Measurements from ENCODE around the gene CEP131. TPM values are rescaled to one million over a fixed set of nuclear protein-coding genes. Genes with fewer than 3 reads are reported as not detected.

Gene CEP131
- total and polyA plus RNA-seq, 2 of the 4 experiments (the other 2 are of a cell fraction): 4.8 to 9.6 TPM

- H3K27me3 ChIP-seq (ENCODE audit: control insufficient read depth, insufficient read depth, low read length): peaks cover 6% of the 10 kb centered on the region; the same call in 1 of the 2 replicates
- POLR2A ChIA-PET (ENCODE audit: unreplicated experiment): no interaction called here
- H3K23ac ChIP-seq (ENCODE audit: low read depth, low read length): no peak overlapping the region
- in situ Hi-C loops (cut with MboI; ENCODE audit: low sequenced_read_pairs) (no loop called here), intact Hi-C loops (cut with micrococcal nuclease) (no loop called here), dilution Hi-C loops (cut with HindIII; ENCODE audit: low sequenced_read_pairs, unreplicated experiment) (no loop called here)
- no peak overlapping the region for H3K4me2 ChIP-seq (ENCODE audit: low read depth, low read length)
- no peaks in the 10 kb centered on the region for H3K4me1 ChIP-seq (ENCODE audit: control insufficient read depth, insufficient read depth, low read length)
- no peak overlapping the region for H3K56ac ChIP-seq (ENCODE audit: extremely low read depth, insufficient read depth, low read length)
- no peak for DNase-seq
- H2BK5ac ChIP-seq (ENCODE audit: low read depth, low read length, poor library complexity, severe bottlenecking): no peak overlapping the region
- no peak overlapping the region for H2AK9ac ChIP-seq (replicated peaks; ENCODE audit: low read depth, low read length, poor library complexity)
- no peak overlapping the region for H3K4ac ChIP-seq (ENCODE audit: low read depth, low read length)
- H3K4me3 ChIP-seq (ENCODE audit: insufficient read depth, low read depth, low read length): no peak overlapping the region
- no peak for TF ChIP-seq POLR2A (IDR thresholded peaks at IDR 0.05; ENCODE audit: low read depth, low read length)
- TF ChIP-seq NFE2L2 (IDR thresholded peaks at IDR 0.05; ENCODE audit: low read depth, low read length): no peak
- no peak for TF ChIP-seq CHD1 (IDR thresholded peaks at IDR 0.05; ENCODE audit: low read depth, low read length)
- TF ChIP-seq FOS (IDR thresholded peaks at IDR 0.05; ENCODE audit: low read depth, low read length): no peak
- no peak overlapping the region for H2BK120ac ChIP-seq (ENCODE audit: low read depth, low read length)
- no peak overlapping the region for H2BK15ac ChIP-seq (ENCODE audit: low read depth, low read length)
- BruUV-seq (replicated peaks): no TSS peak
- H3K9ac ChIP-seq (ENCODE audit: low read depth, low read length): no peak overlapping the region
- no peak for ATAC-seq (ENCODE audit: low read depth)
- H3K36me3 ChIP-seq (ENCODE audit: control insufficient read depth, insufficient read depth, low read length): peaks cover 6% of the 10 kb centered on the region; the same call in 1 of the 2 replicates
- H3K27ac ChIP-seq (ENCODE audit: insufficient read depth, low read length): no peak overlapping the region
- H3K9me3 ChIP-seq (ENCODE audit: control insufficient read depth, insufficient read depth, low read length): no peaks in the 10 kb centered on the region
- no peak overlapping the region for H4K5ac ChIP-seq (ENCODE audit: low read depth, low read length)
- H3K79me1 ChIP-seq (ENCODE audit: low read depth in 1 of 2, low read length in 2 of 2): no peaks in the 10 kb centered on the region
- CTCF ChIA-PET: no interaction called here
- H4K20me1 ChIP-seq (ENCODE audit: insufficient read depth, low read length): no peaks in the 10 kb centered on the region
- no peak overlapping the region for H2BK20ac ChIP-seq (ENCODE audit: low read depth, low read length)
- H4K8ac ChIP-seq (ENCODE audit: low read depth in 2 of 2, low read length in 2 of 2): no peak overlapping the region
- no peak overlapping the region for H3K18ac ChIP-seq (ENCODE audit: low read depth, low read length)
- H3K9me1 ChIP-seq (ENCODE audit: insufficient read depth, low read length): no peaks in the 10 kb centered on the region
- no peak overlapping the region for H4K91ac ChIP-seq (ENCODE audit: insufficient read depth, low read depth, low read length)
- no CpG with 5 or more reads among the region's 7 CpGs for WGBS, 2 experiments (ENCODE audit: extremely low coverage in 2 of 2, insufficient read length in 1 of 2)
- no peak overlapping the region for H2AFZ ChIP-seq (replicated peaks; ENCODE audit: low read length, poor library complexity)
- H3K14ac ChIP-seq (replicated peaks; ENCODE audit: low read depth, low read length): no peak overlapping the region
- H2AK5ac ChIP-seq (ENCODE audit: low read depth, low read length): no peak overlapping the region
Measured at GRCh38 chr17:81189016-81189415, 33.7 kb downstream of the CEP131 start.

Data from IMR-90 (cell line).